IPS-18a (cell line): Measurements from ENCODE around the gene LONP1.

ENCODE experiments used
- H3K27ac ChIP-seq: one replicate; pipeline ENCODE4 v1.5.1; 2013; ENCODE audit warnings: low read length
- H3K27me3 ChIP-seq: one replicate; pipeline ENCODE4 v1.6.1; 2013; ENCODE audit warnings: mild to moderate bottlenecking, low read length; ENCODE audit not compliant: control insufficient read depth, insufficient read depth
- H3K36me3 ChIP-seq: one replicate; pipeline ENCODE4 v1.6.1; 2013; ENCODE audit warnings: low read depth, low read length; ENCODE audit not compliant: control insufficient read depth
- H3K4me1 ChIP-seq: one replicate; pipeline ENCODE4 v1.6.1; 2013; ENCODE audit warnings: low read depth, low read length; ENCODE audit not compliant: control insufficient read depth
- H3K4me3 ChIP-seq: one replicate; pipeline ENCODE4 v1.5.1; 2013; ENCODE audit warnings: low read length
- H3K9ac ChIP-seq: one replicate; pipeline ENCODE4 v1.6.1; 2013; ENCODE audit warnings: mild to moderate bottlenecking, low read length, moderate library complexity
- H3K9me3 ChIP-seq: one replicate; pipeline ENCODE4 v1.6.1; 2013; ENCODE audit warnings: low read depth, low read length; ENCODE audit not compliant: control insufficient read depth

LONP1 gene

GRCh38 chr19:5696196-5697021, 23.5 kb downstream of the LONP1 start:
- no peaks in the 10 kb centered on the region for H3K9me3 ChIP-seq
- H3K36me3 ChIP-seq, result peaks cover 65% of the 10 kb centered on the region
- H3K27me3 ChIP-seq, result no peaks in the 10 kb centered on the region
- no peak overlapping the region for H3K4me3 ChIP-seq
- no peak overlapping the region for H3K9ac ChIP-seq
- H3K27ac ChIP-seq, result no peak overlapping the region
- no peaks in the 10 kb centered on the region for H3K4me1 ChIP-seq

- Histone ChIP-seq H3K27me3 (no peaks in the 10 kb centered on the region), H3K4me3 (no peak overlapping the region), H3K4me1 (no peaks in the 10 kb centered on the region), H3K27ac (no peak overlapping the region), H3K9ac (no peak overlapping the region), H3K36me3 (peaks cover 62% of the 10 kb centered on the region), H3K9me3 (no peaks in the 10 kb centered on the region)
Measured at GRCh38 chr19:5695649-5696195, 24.2 kb downstream of the LONP1 start.

- H3K4me1 ChIP-seq, result no peaks in the 10 kb centered on the region
- no peaks in the 10 kb centered on the region for H3K27me3 ChIP-seq
- no peak overlapping the region for H3K27ac ChIP-seq
- no peak overlapping the region for H3K4me3 ChIP-seq
- no peak overlapping the region for H3K9ac ChIP-seq
- no peaks in the 10 kb centered on the region for H3K9me3 ChIP-seq
- peaks cover 60% of the 10 kb centered on the region for H3K36me3 ChIP-seq
Measured at GRCh38 chr19:5694956-5695648, 24.8 kb downstream of the LONP1 start.

- H3K9ac ChIP-seq, result no peak overlapping the region
- no peaks in the 10 kb centered on the region for H3K27me3 ChIP-seq
- H3K36me3 ChIP-seq, result peaks cover 58% of the 10 kb centered on the region
- no peaks in the 10 kb centered on the region for H3K4me1 ChIP-seq
- no peak overlapping the region for H3K4me3 ChIP-seq
- H3K9me3 ChIP-seq, result no peaks in the 10 kb centered on the region
- no peak overlapping the region for H3K27ac ChIP-seq
Measured at GRCh38 chr19:5694167-5694955, 25.6 kb downstream of the LONP1 start.

DNA sequence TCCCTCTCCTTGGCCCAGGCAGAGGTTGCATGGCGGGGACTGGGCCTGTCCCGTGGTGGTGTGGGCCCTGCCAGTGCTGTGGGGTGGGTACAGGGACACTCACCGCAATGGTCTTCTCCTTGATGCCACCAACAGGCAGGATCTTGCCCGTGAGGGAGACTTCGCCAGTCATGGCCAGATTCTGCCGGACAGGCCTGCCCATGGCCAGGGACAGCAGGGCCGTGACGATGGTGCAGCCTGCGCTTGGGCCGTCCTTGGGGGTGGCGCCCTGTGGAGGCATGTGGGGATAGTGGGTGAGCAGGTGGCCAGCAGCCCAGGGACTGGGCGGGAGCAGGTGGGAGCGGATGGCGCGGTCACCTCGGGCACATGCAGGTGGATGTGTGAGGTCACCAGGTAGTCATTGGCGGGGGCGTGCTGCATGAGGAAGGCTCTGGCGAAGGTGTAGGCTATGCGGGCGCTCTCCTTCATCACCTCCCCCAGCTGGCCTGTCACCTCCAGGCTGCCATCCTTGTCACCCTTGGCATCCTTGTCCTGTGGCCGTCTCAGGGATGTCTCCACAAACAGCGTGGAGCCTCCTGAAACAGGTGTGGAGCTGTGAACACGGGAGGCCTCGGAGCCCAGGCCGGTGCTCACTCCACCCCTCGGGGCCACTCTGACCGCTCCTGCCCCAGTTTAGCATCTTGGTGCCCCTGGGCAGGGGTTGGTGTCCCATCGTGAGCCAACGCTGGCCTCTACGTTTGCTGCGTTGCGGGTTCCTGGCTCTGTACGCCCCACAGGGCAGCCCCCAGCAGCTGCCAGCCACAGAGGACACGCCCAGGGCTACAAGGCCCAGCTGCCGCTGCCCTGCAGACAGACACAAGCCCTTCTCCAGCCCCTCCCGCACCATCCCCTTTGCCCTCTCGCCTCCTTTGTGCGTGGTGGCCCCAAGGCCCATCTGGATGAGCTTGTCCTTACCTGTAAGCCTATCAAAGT, 26.5 kb downstream of the LONP1 start:
- Histone ChIP-seq H3K4me3 (no peak overlapping the region), H3K36me3 (peaks cover 50% of the 10 kb centered on the region), H3K9ac (no peak overlapping the region), H3K27ac (no peak overlapping the region), H3K27me3 (no peaks in the 10 kb centered on the region), H3K4me1 (no peaks in the 10 kb centered on the region), H3K9me3 (no peaks in the 10 kb centered on the region)

GRCh38 chr19:5692723-5693194, 27.2 kb downstream of the LONP1 start:
- Histone ChIP-seq H3K9me3 (no peaks in the 10 kb centered on the region), H3K27me3 (no peaks in the 10 kb centered on the region), H3K36me3 (peaks cover 48% of the 10 kb centered on the region), H3K4me3 (no peak overlapping the region), H3K27ac (no peak overlapping the region), H3K4me1 (no peaks in the 10 kb centered on the region), H3K9ac (no peak overlapping the region)

GRCh38 chr19:5691822-5692722, 27.9 kb downstream of the LONP1 start:
- H3K4me3 ChIP-seq, result peak overlapping the region; percentile 89
- no peaks in the 10 kb centered on the region for H3K9me3 ChIP-seq
- H3K27ac ChIP-seq, result no peak overlapping the region
- no peak overlapping the region for H3K9ac ChIP-seq
- peaks cover 47% of the 10 kb centered on the region for H3K36me3 ChIP-seq
- H3K4me1 ChIP-seq, result no peaks in the 10 kb centered on the region
- H3K27me3 ChIP-seq, result no peaks in the 10 kb centered on the region

DNA sequence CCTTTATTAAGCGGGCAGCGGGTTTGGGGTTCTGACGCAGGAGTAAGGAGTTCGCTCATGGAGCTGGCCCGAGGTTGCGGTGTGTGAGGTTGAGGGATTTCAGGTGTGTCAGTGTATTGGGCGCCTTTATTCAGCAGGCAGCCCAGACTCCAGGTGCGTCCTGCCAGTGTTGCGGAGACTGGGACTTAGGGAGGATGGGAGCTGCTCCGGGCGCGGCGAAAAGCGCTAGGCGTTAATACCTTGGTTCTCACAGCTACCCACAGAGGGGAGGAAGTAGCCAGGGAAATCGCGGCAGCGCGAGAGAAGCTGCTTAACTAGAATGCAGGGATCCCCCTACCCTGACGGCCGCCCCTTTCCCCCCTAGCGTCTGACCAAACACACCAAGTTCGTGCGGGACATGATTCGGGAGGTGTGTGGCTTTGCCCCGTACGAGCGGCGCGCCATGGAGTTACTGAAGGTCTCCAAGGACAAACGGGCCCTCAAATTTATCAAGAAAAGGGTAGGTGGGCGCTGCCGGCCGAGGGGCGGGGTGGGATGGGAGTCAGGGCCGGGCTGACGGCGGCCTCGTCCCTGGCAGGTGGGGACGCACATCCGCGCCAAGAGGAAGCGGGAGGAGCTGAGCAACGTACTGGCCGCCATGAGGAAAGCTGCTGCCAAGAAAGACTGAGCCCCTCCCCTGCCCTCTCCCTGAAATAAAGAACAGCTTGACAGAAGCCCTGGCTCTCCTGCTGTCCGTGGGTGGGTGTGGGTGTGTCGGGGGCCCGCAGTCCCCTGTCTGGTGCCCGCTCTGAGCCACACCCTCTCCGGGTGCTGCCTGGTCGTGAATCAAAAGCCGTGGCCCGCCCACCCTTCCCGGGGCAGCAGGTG, 28.8 kb downstream of the LONP1 start:
- peak overlapping the region; percentile 92 for H3K27ac ChIP-seq
- peaks cover 40% of the 10 kb centered on the region for H3K36me3 ChIP-seq
- H3K9ac ChIP-seq, result peak overlapping the region; percentile 96
- no peaks in the 10 kb centered on the region for H3K27me3 ChIP-seq
- H3K4me3 ChIP-seq, result peak overlapping the region; percentile 89
- H3K4me1 ChIP-seq, result no peaks in the 10 kb centered on the region
- H3K9me3 ChIP-seq, result no peaks in the 10 kb centered on the region

- H3K36me3 ChIP-seq, result peaks cover 37% of the 10 kb centered on the region
- peak within 1 kb of the TSS; percentile 96 for H3K9ac ChIP-seq
- no peaks in the 10 kb centered on the region for H3K9me3 ChIP-seq
- H3K4me1 ChIP-seq, result no peaks in the 10 kb centered on the region
- H3K4me3 ChIP-seq, result peak within 1 kb of the TSS; percentile 89
- H3K27me3 ChIP-seq, result no peaks in the 10 kb centered on the region
- H3K27ac ChIP-seq, result peak within 1 kb of the TSS; percentile 92
Measured at GRCh38 chr19:5690125-5690954, 29.6 kb downstream of the LONP1 start, which contains the start of gene RPL36. Gene RPL36 (plus strand): TSS chr19:5690295. CDS start chr19:5690508, 213 bp downstream.
